DOHH2 (cell line): Measurements from ENCODE around the gene SENP6.
"Not testable (repeated sequence)": the region's sequence is repeated elsewhere in the genome, so short reads cannot be mapped to it uniquely, and the experiment has no call there.

Experiments
- H3F3A ChIP-seq: fragments of 200-600 bp; sonication (generic), shearing (Covaris generic); 2 replicates; pipeline ENCODE4 v1.6.0; 2016; ENCODE audit warnings: antibody characterized with exemption, mild to moderate bottlenecking; ENCODE audit not compliant: control insufficient read depth, insufficient read depth
- H3K27ac ChIP-seq: fragments of 200-600 bp; sonication (generic); 2 replicates; pipeline ENCODE4 v1.5.1; 2014; ENCODE audit warnings: low read depth, mild to moderate bottlenecking, low read length, moderate library complexity
- H3K27me3 ChIP-seq: fragments of 200-600 bp; sonication (generic); 2 replicates; pipeline ENCODE4 v1.6.1; 2014; ENCODE audit warnings: mild to moderate bottlenecking, low read length, mixed read lengths; ENCODE audit not compliant: control insufficient read depth
- H3K36me3 ChIP-seq: fragments of 200-600 bp; sonication (generic); 2 replicates; pipeline ENCODE4 v1.6.1; 2014; ENCODE audit warnings: mild to moderate bottlenecking, low read length, moderate library complexity, mixed read lengths; ENCODE audit not compliant: control insufficient read depth
- H3K4me1 ChIP-seq: fragments of 200-600 bp; sonication (generic); 2 replicates; pipeline ENCODE4 v1.6.1; 2014; ENCODE audit warnings: mild to moderate bottlenecking, low read length, mixed read lengths; ENCODE audit not compliant: control insufficient read depth
- H3K4me2 ChIP-seq: fragments of 200-600 bp; sonication (generic); 2 replicates; pipeline ENCODE4 v1.6.0; 2014; ENCODE audit warnings: mild to moderate bottlenecking, low read length, moderate library complexity
- H3K4me3 ChIP-seq: fragments of 200-600 bp; sonication (generic); 2 replicates; pipeline ENCODE4 v1.5.1; 2014; ENCODE audit warnings: mild to moderate bottlenecking, low read length, mixed read lengths
- H3K79me2 ChIP-seq: fragments of 200-600 bp; sonication (generic); 2 replicates; pipeline ENCODE4 v1.6.1; 2014; ENCODE audit warnings: mild to moderate bottlenecking, low read length, mixed read lengths; ENCODE audit not compliant: control insufficient read depth
- H3K9me2 ChIP-seq: fragments of 200-600 bp; sonication (generic); replicated peaks from 2 replicates; pipeline ENCODE4 v1.6.1; 2014; ENCODE audit warnings: mild to moderate bottlenecking, low read length, mixed read lengths; ENCODE audit not compliant: control insufficient read depth
- H3K9me3 ChIP-seq: fragments of 200-600 bp; sonication (generic); 2 replicates; pipeline ENCODE4 v1.6.1; 2014; ENCODE audit warnings: antibody characterized with exemption, low read length, mixed read lengths; ENCODE audit not compliant: control insufficient read depth, insufficient read depth
- H4K20me1 ChIP-seq: fragments of 200-600 bp; sonication (generic); 2 replicates; pipeline ENCODE4 v1.6.0; 2014; ENCODE audit warnings: low read depth, mild to moderate bottlenecking, antibody characterized with exemption, low read length, moderate library complexity; ENCODE audit not compliant: control insufficient read depth, insufficient read depth
- EZH2phosphoT487 ChIP-seq: fragments of 200-600 bp; sonication (generic); IDR thresholded peaks from 2 replicates; pipeline ENCODE4 v1.6.1; 2017; ENCODE audit warnings: borderline replicate concordance, mild to moderate bottlenecking, antibody characterized with exemption, low read length, moderate library complexity, mixed read lengths
- TF ChIP-seq, protein P1 (sequence below): fragments of 200-600 bp; sonication (generic); IDR thresholded peaks from one replicate; pipeline ENCODE4 v1.5.1; 2014; ENCODE audit warnings: antibody characterized with exemption, mild to moderate bottlenecking, low read depth, low read length; ENCODE audit not compliant: poor library complexity, severe bottlenecking

Gene SENP6

DNA sequence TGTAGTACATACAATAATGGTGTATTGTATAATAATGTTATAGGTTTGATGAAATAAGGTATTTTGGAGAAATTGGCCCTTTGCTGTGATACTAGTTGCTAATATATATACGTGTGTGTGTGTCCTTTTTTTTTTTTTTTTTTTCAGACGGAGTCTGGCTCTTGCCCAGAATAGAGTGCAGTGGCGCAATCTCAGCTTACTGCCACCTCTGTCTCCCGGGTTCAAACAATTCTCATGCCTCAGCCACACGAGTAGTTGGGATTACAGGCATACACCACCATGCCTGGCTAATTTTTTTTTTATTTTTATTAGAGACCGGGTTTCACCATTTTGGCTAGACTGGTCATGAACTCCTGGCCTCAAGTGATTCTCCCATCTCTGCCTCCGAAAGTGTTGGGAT, 23.3 kb downstream of the SENP6 start:
- Histone ChIP-seq H3K9me3 (no peaks in the 10 kb centered on the region), H3K27ac (no peak overlapping the region), H3K27me3 (no peaks in the 10 kb centered on the region), H3K36me3 (peaks cover 23% of the 10 kb centered on the region), H3K9me2 (no peaks in the 10 kb centered on the region), H3K4me2 (no peak overlapping the region), H3K79me2 (peaks cover 51% of the 10 kb centered on the region), H4K20me1 (peaks cover 5% of the 10 kb centered on the region; the same call in 1 of the 2 replicates), H3K4me3 (no peak overlapping the region), H3K4me1 (no peaks in the 10 kb centered on the region), H3F3A (no peaks in the 10 kb centered on the region)
- TF ChIP-seq, protein P1, sequence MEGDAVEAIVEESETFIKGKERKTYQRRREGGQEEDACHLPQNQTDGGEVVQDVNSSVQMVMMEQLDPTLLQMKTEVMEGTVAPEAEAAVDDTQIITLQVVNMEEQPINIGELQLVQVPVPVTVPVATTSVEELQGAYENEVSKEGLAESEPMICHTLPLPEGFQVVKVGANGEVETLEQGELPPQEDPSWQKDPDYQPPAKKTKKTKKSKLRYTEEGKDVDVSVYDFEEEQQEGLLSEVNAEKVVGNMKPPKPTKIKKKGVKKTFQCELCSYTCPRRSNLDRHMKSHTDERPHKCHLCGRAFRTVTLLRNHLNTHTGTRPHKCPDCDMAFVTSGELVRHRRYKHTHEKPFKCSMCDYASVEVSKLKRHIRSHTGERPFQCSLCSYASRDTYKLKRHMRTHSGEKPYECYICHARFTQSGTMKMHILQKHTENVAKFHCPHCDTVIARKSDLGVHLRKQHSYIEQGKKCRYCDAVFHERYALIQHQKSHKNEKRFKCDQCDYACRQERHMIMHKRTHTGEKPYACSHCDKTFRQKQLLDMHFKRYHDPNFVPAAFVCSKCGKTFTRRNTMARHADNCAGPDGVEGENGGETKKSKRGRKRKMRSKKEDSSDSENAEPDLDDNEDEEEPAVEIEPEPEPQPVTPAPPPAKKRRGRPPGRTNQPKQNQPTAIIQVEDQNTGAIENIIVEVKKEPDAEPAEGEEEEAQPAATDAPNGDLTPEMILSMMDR, result no peak

DNA sequence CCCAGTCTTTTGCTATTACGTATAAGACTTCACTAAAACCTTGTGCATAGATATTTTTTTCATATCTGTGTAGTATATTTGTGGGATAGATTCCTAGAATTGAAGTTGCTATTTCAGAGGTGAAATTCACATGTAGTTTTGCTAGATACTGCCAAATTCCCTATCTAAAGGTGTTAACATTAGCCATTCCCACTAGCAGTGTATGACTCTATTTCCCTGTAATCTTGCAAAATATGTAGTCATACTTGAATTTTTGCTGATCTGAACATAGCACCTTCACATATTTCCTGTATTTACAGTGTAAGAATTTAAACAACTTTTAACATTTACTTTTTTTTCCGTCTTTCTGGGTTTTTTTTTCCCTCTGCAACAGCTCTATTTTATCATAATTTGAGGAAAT, 24.9 kb downstream of the SENP6 start:
- Histone ChIP-seq H3K36me3 (peaks cover 36% of the 10 kb centered on the region), H3K4me3 (no peak overlapping the region), H3K79me2 (peaks cover 45% of the 10 kb centered on the region), H3K27me3 (no peaks in the 10 kb centered on the region), H4K20me1 (no peaks in the 10 kb centered on the region), H3F3A (no peaks in the 10 kb centered on the region), H3K27ac (no peak overlapping the region), H3K9me2 (no peaks in the 10 kb centered on the region), H3K4me2 (no peak overlapping the region), H3K4me1 (no peaks in the 10 kb centered on the region), H3K9me3 (no peaks in the 10 kb centered on the region)
- TF ChIP-seq, protein P1, result no peak
- no peak for TF ChIP-seq EZH2phosphoT487

DNA sequence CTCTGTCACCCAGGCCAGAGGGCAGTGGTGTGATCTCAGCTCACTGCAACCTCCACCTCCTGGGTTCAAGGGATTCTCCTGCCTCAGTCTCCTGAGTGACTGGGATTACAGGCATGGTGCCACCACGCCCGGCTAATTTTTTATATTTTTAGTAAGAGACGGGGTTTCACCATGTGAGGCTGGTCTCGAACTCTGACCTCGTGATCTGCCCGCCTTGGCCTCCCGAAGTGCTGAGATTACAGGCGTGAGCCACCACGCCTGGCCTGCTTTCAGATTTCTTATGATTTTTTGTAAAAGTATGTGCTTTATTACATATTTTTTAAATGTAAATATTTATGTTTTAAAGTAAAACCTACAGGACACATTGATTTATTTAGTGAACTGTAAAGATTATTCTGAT, 26.0 kb downstream of the SENP6 start:
- H3K27ac ChIP-seq, H4K20me1 ChIP-seq, H3K27me3 ChIP-seq, H3K4me1 ChIP-seq, H3K4me3 ChIP-seq, H3K4me2 ChIP-seq, H3F3A ChIP-seq, H3K9me2 ChIP-seq, H3K9me3 ChIP-seq: not testable (repeated sequence)
- peaks cover 46% of the 10 kb centered on the region for H3K36me3 ChIP-seq
- peaks cover 37% of the 10 kb centered on the region for H3K79me2 ChIP-seq

DNA sequence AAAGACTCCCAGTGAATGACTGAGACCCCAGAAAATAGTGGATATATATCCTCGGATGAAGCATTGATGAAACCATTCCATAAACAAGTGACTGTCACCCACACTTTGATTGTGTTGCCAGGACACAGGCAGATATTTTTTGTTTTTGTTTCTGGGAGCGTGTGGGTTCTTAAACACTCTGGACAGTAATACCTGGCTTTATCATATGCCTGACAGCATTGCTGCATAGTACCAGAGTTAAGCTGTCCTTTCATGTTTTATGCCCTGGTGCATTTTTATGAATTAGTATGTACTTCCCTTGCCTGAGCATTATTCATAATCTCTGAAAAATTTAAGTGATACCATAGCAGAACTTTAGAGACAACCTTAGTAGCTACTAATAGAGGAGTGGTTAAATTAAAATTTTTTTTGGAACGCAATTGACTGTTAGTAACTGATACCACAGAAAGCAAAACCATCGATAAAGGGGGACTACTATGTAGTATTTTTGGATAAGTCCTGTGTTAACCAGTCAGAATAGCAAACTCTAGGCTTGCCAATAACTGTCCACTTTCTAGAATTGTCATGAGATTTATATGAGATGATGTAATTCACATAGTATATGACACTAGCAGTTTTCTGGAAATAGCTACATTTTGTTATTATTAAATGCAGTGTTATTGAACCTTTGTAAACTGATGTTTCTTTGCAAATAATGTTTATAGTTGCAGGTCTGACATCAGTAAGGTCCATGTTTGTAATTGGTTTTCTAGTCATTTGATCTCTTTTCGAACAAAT, 30.4 kb downstream of the SENP6 start:
- Histone ChIP-seq H3K36me3 (peaks cover 65% of the 10 kb centered on the region), H3K9me2 (no peaks in the 10 kb centered on the region), H3K27ac (no peak overlapping the region), H3K4me3 (no peak overlapping the region), H3K79me2 (peaks cover 16% of the 10 kb centered on the region), H4K20me1 (no peaks in the 10 kb centered on the region), H3K4me2 (no peak overlapping the region), H3F3A (0 out of 2 replicates have a peak, but pooled peaks cover 3% of the 10 kb centered on the region), H3K4me1 (no peaks in the 10 kb centered on the region), H3K9me3 (no peaks in the 10 kb centered on the region), H3K27me3 (no peaks in the 10 kb centered on the region)
- TF ChIP-seq, protein P1, result no peak
